H1 (cell line): ENCODE results near the gene ALOX15. TPM values are rescaled to one million over a fixed set of nuclear protein-coding genes. Genes with fewer than 3 reads are reported as not detected.

ENCODE experiments used
- BRCA1 ChIP-seq: IDR thresholded peaks from 2 replicates; pipeline ENCODE4 v1.6.1; 2012; ENCODE audit warnings: low read depth, low read length, improper control_type of control experiment
- CBX8 ChIP-seq: fragments of 300-800, 300-1000 bp; sonication (generic); IDR thresholded peaks from 2 replicates; pipeline ENCODE4 v1.7.1; 2016; ENCODE audit warnings: low read depth, low read length, borderline replicate concordance
- CHD1 ChIP-seq: IDR thresholded peaks from 2 replicates; pipeline ENCODE4 v1.6.1; 2012; ENCODE audit warnings: low read depth, low read length, improper control_type of control experiment
- CHD7 ChIP-seq: fragments of 300-600 bp; sonication (generic); IDR thresholded peaks from 2 replicates; pipeline ENCODE4 v1.7.1; 2012; ENCODE audit warnings: low read length, moderate library complexity, mild to moderate bottlenecking, inconsistent platforms; ENCODE audit not compliant: insufficient replicate concordance
- MAFK ChIP-seq: IDR thresholded peaks from 2 replicates; pipeline ENCODE4 v1.6.1; 2012; ENCODE audit warnings: low read depth, mild to moderate bottlenecking, improper control_type of control experiment, low read length
- PHF8 ChIP-seq: fragments of 200-600 bp; sonication (generic); conservative IDR thresholded peaks from 2 replicates; pipeline ENCODE4 v1.7.1; 2012; ENCODE audit warnings: low read depth, mild to moderate bottlenecking, inconsistent platforms, low read length, moderate library complexity
- POLR2A ChIP-seq, 2 experiments: IDR thresholded peaks; 1 replicate in 1 of 2; 2 replicates in 1 of 2; pipeline ENCODE4 v1.6.1; 2011; ENCODE audit warnings: low read depth in 2 of 2, low read length in 2 of 2, mild to moderate bottlenecking in 2 of 2; ENCODE audit errors: control extremely low read depth in 1 of 2
- POU5F1 ChIP-seq: IDR thresholded peaks from 2 replicates; pipeline ENCODE4 v1.6.1; 2011; ENCODE audit warnings: low read depth, mild to moderate bottlenecking, low read length, moderate library complexity
- polyA plus RNA-seq, 7 experiments: library from polyadenylated mRNA; depleted of rRNA in 3 of 7; stranded (reverse) in 5 of 7; unstranded in 2 of 7; fragments of >200 nt in 5 of 7; fragments of 200-250 nt in 2 of 7; gene quantifications; 1 replicate in 5 of 7; 2 replicates in 1 of 7; 4 replicates in 1 of 7; pipeline versions ENCODE4 v1.2.1 to v1.2.3, GENCODE V29; 2011 to 2013; ENCODE audit warnings: missing spikeins in 2 of 7, mixed read lengths in 2 of 7
- total RNA-seq: library from RNA; stranded (reverse); fragmentation: NEBNext Ultra II Directional; extraction: Animal tissue kit (Norgen Biotek cat#: 25700); gene quantifications from 2 replicates; pipeline ENCODE4 v1.2.1, GENCODE V29; 2021

ALOX15 gene
- total and polyA plus RNA-seq, 2 of the 8 experiments (the other 6 are each of a cell fraction or from before 2014, with no cell fraction given) = 1.5 to 1.7 TPM

- TF ChIP-seq CHD7 (no peak), BRCA1 (no peak), MAFK (no peak), POU5F1 (no peak), CHD1 (no peak), CBX8 (no peak), PHF8 (no peak), POLR2A (IDR thresholded peaks at IDR 0.05; ENCODE audit: control extremely low read depth in 1 of 2, low read depth in 2 of 2, low read length in 2 of 2) (no peak)
Observed at GRCh38 chr17:4643676-4644075, 2.2 kb upstream of the ALOX15 start (continued).
